H1 (cell line): Measurements from ENCODE around the gene CHPF. TPM values are rescaled to one million over a fixed set of nuclear protein-coding genes. Genes with fewer than 3 reads are reported as not detected.
A peak's percentile ranks its signal among the peaks of the same experiment; 100 is the strongest.

Source experiments
- ASH2L ChIP-seq: fragments of 200-600, 300-600 bp; sonication (generic); IDR thresholded peaks from one replicate; pipeline ENCODE4 v1.7.1; 2017; ENCODE audit warnings: low read length
- BCL11A ChIP-seq, 2 experiments: IDR thresholded peaks; one replicate each; pipeline ENCODE4 v1.6.1; 2011; ENCODE audit warnings: low read depth in 2 of 2, low read length in 2 of 2, mild to moderate bottlenecking in 2 of 2
- CBX5 ChIP-seq: fragments of 300-800, 300-1000 bp; sonication (generic); IDR thresholded peaks from 2 replicates; pipeline ENCODE4 v1.7.1; 2016; ENCODE audit warnings: antibody characterized with exemption, low read length, low read depth
- CBX8 ChIP-seq: fragments of 300-800, 300-1000 bp; sonication (generic); IDR thresholded peaks from 2 replicates; pipeline ENCODE4 v1.7.1; 2016; ENCODE audit warnings: low read depth, low read length, borderline replicate concordance
- CEBPB ChIP-seq: IDR thresholded peaks from 2 replicates; pipeline ENCODE4 v1.6.1; 2012; ENCODE audit warnings: low read depth, low read length
- CHD1 ChIP-seq: IDR thresholded peaks from 2 replicates; pipeline ENCODE4 v1.6.1; 2012; ENCODE audit warnings: low read depth, low read length, improper control_type of control experiment
- CHD2 ChIP-seq: IDR thresholded peaks from 2 replicates; pipeline ENCODE4 v1.6.1; 2012; ENCODE audit warnings: low read length, improper control_type of control experiment
- EZH2 ChIP-seq: fragments of 200-600 bp; sonication (generic); IDR thresholded peaks from 2 replicates; pipeline ENCODE4 v1.7.1; 2012; ENCODE audit warnings: low read depth, mild to moderate bottlenecking, moderate library complexity, low read length, inconsistent platforms; ENCODE audit not compliant: severe bottlenecking
- FOSL1 ChIP-seq: IDR thresholded peaks from 2 replicates; pipeline ENCODE4 v1.6.1; 2011; ENCODE audit warnings: mild to moderate bottlenecking, low read depth, low read length, moderate library complexity; ENCODE audit not compliant: insufficient read depth
- HDAC6 ChIP-seq: IDR thresholded peaks from one replicate; pipeline ENCODE4 v1.7.1; 2012; ENCODE audit warnings: low read depth, mild to moderate bottlenecking, inconsistent platforms, low read length, moderate library complexity
- JUN ChIP-seq: IDR thresholded peaks from 2 replicates; pipeline ENCODE4 v1.6.1; 2011; ENCODE audit warnings: low read depth, mild to moderate bottlenecking, improper control_type of control experiment, low read length
- KDM1A ChIP-seq: fragments of 200-600, 300-600 bp; sonication (generic); IDR thresholded peaks from 2 replicates; pipeline ENCODE4 v1.7.1; 2016; ENCODE audit warnings: mild to moderate bottlenecking, low read length, borderline replicate concordance
- MAFK ChIP-seq: IDR thresholded peaks from 2 replicates; pipeline ENCODE4 v1.6.1; 2012; ENCODE audit warnings: low read depth, mild to moderate bottlenecking, improper control_type of control experiment, low read length
- SIRT6 ChIP-seq: IDR thresholded peaks from one replicate; pipeline ENCODE4 v1.7.1; 2012; ENCODE audit warnings: low read length, inconsistent platforms
- SP2 ChIP-seq: IDR thresholded peaks from 2 replicates; pipeline ENCODE4 v1.6.1; 2012; ENCODE audit warnings: mild to moderate bottlenecking, low read length, inconsistent platforms
- SRF ChIP-seq: IDR thresholded peaks from 2 replicates; pipeline ENCODE4 v1.6.1; 2011; ENCODE audit warnings: mild to moderate bottlenecking, low read depth, low read length, moderate library complexity
- TAF1 ChIP-seq: IDR thresholded peaks from 2 replicates; pipeline ENCODE4 v1.6.1; 2011; ENCODE audit warnings: mild to moderate bottlenecking, low read depth, low read length
- TAF7 ChIP-seq: optimal IDR thresholded peaks from 2 replicates; pipeline ENCODE3; 2011; ENCODE audit warnings: low read depth, mild to moderate bottlenecking, inconsistent platforms, low read length, moderate library complexity, borderline replicate concordance
- TBP ChIP-seq: IDR thresholded peaks from 2 replicates; pipeline ENCODE4 v1.6.1; 2011; ENCODE audit warnings: low read depth, low read length, improper control_type of control experiment
- TCF12 ChIP-seq: IDR thresholded peaks from 2 replicates; pipeline ENCODE4 v1.6.1; 2011; ENCODE audit warnings: low read depth, mild to moderate bottlenecking, low read length
- polyA plus RNA-seq, 7 experiments: library from polyadenylated mRNA; depleted of rRNA in 3 of 7; stranded (reverse) in 5 of 7; unstranded in 2 of 7; fragments of >200 nt in 5 of 7; fragments of 200-250 nt in 2 of 7; gene quantifications; 1 replicate in 5 of 7; 2 replicates in 1 of 7; 4 replicates in 1 of 7; pipeline versions ENCODE4 v1.2.1 to v1.2.3, GENCODE V29; 2011 to 2013; ENCODE audit warnings: missing spikeins in 2 of 7, mixed read lengths in 2 of 7
- total RNA-seq: library from RNA; stranded (reverse); fragmentation: NEBNext Ultra II Directional; extraction: Animal tissue kit (Norgen Biotek cat#: 25700); gene quantifications from 2 replicates; pipeline ENCODE4 v1.2.1, GENCODE V29; 2021
- TF ChIP-seq, protein P1 (sequence below): IDR thresholded peaks from 2 replicates; pipeline ENCODE4 v1.6.1; 2012; ENCODE audit warnings: inconsistent platforms
- TF ChIP-seq, protein P2 (sequence below): IDR thresholded peaks from 2 replicates; pipeline ENCODE4 v1.6.1; 2011; ENCODE audit warnings: low read length, improper control_type of control experiment
- TF ChIP-seq, protein P3 (sequence below): IDR thresholded peaks from 2 replicates; pipeline ENCODE4 v1.6.1; 2011; ENCODE audit warnings: low read depth, mild to moderate bottlenecking, low read length; ENCODE audit not compliant: insufficient read depth
- TF ChIP-seq, protein P4 (sequence below): IDR thresholded peaks from 2 replicates; pipeline ENCODE4 v1.6.1; 2012; ENCODE audit warnings: inconsistent platforms

Gene CHPF
- total and polyA plus RNA-seq, 2 of the 8 experiments (the other 6 are each of a cell fraction or from before 2014, with no cell fraction given), result 62.9 to 67.3 TPM

DNA sequence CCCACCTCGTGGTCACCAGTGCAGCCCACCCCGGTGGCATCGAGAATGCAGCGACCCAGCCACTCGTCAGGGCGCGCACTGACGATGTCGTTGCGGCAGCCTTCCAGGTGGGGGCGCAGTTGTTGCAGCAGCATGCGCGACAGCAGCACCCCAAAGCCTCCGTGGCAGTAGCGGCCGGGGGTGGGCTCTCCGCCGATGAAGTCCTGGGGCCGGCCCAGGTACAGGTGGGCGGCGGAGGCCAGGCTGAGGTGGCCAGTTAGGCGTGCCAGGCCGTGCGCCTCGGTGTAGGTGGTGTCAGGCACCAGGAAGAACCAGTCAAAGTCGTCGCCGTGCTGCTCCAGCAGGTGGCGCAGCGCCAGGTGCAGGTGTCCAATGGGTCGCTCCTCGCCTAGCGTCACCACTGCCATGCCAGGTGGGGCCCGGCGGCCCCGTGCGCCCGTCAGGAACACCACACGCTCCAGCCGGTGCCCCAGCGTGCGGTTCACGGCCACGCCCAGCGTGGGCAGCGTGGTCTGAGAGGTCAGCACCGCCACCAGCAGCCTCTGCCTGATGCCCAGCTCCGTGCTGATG, 1.9 kb downstream of the CHPF start (continued):
- TF ChIP-seq ASH2L (peak; percentile 66), CHD2 (no peak), CHD1 (no peak), SRF (0 out of 2 replicates have a peak, but pooled peaks have one; percentile 45), FOSL1 (0 out of 2 replicates have a peak, but pooled peaks have one; percentile 0), EZH2 (no peak), CBX8 (no peak), SP2 (no peak), TAF1 (no peak), MAFK (no peak), TCF12 (peak; percentile 96; the same call in 1 of the 2 replicates), SIRT6 (no peak), HDAC6 (no peak), CBX5 (no peak), BCL11A (IDR thresholded peaks at IDR 0.05; ENCODE audit: low read depth in 2 of 2, low read length in 2 of 2) (no peak), KDM1A (no peak), CEBPB (no peak), TBP (peak; percentile 74; the same call in 1 of the 2 replicates), TAF7 (peak; percentile 88), JUN (no peak)
- TF ChIP-seq, protein P1, sequence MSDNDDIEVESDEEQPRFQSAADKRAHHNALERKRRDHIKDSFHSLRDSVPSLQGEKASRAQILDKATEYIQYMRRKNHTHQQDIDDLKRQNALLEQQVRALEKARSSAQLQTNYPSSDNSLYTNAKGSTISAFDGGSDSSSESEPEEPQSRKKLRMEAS, result peak; percentile 93
- TF ChIP-seq, protein P2, sequence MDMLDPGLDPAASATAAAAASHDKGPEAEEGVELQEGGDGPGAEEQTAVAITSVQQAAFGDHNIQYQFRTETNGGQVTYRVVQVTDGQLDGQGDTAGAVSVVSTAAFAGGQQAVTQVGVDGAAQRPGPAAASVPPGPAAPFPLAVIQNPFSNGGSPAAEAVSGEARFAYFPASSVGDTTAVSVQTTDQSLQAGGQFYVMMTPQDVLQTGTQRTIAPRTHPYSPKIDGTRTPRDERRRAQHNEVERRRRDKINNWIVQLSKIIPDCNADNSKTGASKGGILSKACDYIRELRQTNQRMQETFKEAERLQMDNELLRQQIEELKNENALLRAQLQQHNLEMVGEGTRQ, result no peak
- TF ChIP-seq, protein P3, sequence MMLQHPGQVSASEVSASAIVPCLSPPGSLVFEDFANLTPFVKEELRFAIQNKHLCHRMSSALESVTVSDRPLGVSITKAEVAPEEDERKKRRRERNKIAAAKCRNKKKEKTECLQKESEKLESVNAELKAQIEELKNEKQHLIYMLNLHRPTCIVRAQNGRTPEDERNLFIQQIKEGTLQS, result peak; percentile 18; the same call in 1 of the 2 replicates
- TF ChIP-seq, protein P4, sequence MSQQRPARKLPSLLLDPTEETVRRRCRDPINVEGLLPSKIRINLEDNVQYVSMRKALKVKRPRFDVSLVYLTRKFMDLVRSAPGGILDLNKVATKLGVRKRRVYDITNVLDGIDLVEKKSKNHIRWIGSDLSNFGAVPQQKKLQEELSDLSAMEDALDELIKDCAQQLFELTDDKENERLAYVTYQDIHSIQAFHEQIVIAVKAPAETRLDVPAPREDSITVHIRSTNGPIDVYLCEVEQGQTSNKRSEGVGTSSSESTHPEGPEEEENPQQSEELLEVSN, result peak; percentile 57
